Ovary (tissue), 9 donors: ENCODE data around the gene MAP7D3. TPM values are rescaled to one million over a fixed set of nuclear protein-coding genes. Genes with fewer than 3 reads are reported as not detected.

Source experiments
- DNase-seq, 5 donors: peaks; one replicate each; pipeline ENCODE4 v3.0.0-alpha.2; 2019 to 2020
- H3K27ac ChIP-seq, 2 donors: fragments of 200-600 bp; one replicate each; pipeline versions ENCODE4 v1.5.1 to v1.8.0; 2019 to 2022
- H3K27me3 ChIP-seq: fragments of 200-600 bp; one replicate; pipeline ENCODE4 v1.8.0; 2022
- H3K36me3 ChIP-seq: fragments of 200-600 bp; sonication (generic); one replicate; pipeline ENCODE4 v1.5.1; 2019
- H3K4me1 ChIP-seq: one replicate; pipeline ENCODE4 v1.8.1; 2013; ENCODE audit warnings: mild to moderate bottlenecking, moderate library complexity; ENCODE audit not compliant: insufficient read depth
- H3K4me3 ChIP-seq: fragments of 200-600 bp; sonication (generic); one replicate; pipeline ENCODE4 v1.5.1; 2017
- H3K9me3 ChIP-seq, 2 donors: fragments of 200-600 bp in 1 of 2; sonication (generic) in 1 of 2; one replicate each; pipeline versions ENCODE4 v1.5.1 to v1.8.1; 2013 to 2019; ENCODE audit warnings: mild to moderate bottlenecking in 1 of 2, moderate library complexity in 1 of 2
- CTCF ChIP-seq, 3 donors: fragments of 450-650 bp in 2 of 3; fragments of 200-600 bp in 1 of 3; IDR thresholded peaks; one replicate each; pipeline versions ENCODE4 v1.5.1 to v1.8.0; 2016 to 2022; ENCODE audit warnings: antibody characterized with exemption in 3 of 3, mild to moderate bottlenecking in 1 of 3
- EP300 ChIP-seq: sonication (generic); formaldehyde crosslinking; IDR thresholded peaks from one replicate; pipeline ENCODE4 v1.6.1; 2017; ENCODE audit warnings: antibody characterized with exemption
- POLR2A ChIP-seq: fragments of 450-650 bp; IDR thresholded peaks from one replicate; pipeline ENCODE4 v1.6.1; 2017; ENCODE audit warnings: antibody characterized with exemption, mild to moderate bottlenecking, moderate library complexity
- WGBS, 3 donors: extraction: QIAGEN DNeasy Blood & Tissue Kit in 1 of 3; methylation state at CpG; one replicate each; pipeline versions ENCODE4 v1.1.5 to v1.1.7; 2013 to 2017; 5-methylcytosine and 5-hydroxymethylcytosine counted together
- intact Hi-C, 4 donors: fragments of 100-400 bp; cut with DNase I; formaldehyde crosslinking; loops; one replicate each; pipeline versions ENCODE4 v1.11.0 to v1.15.1; 2022 to 2023
- polyA plus RNA-seq, 2 donors: library from polyadenylated mRNA; stranded (reverse); fragments of 200-250 nt in 1 of 2; fragments of 350-450 nt in 1 of 2; fragmentation: Illumina TruSeq in 1 of 2; extraction: RNeasy Lipid Tissue Mini Kit (QIAGEN cat#74804) in 1 of 2; gene quantifications; one replicate each; pipeline ENCODE4 v1.2.3, GENCODE V29; 2013 to 2014
- total RNA-seq, 7 donors: library from RNA; depleted of rRNA in 2 of 7; stranded (reverse); fragments of >200 nt in 2 of 7; fragmentation: NEBNext Ultra II Directional in 3 of 7; extraction: Animal tissue kit (Norgen Biotek cat#: 25700) in 3 of 7; gene quantifications; one replicate each; pipeline versions ENCODE4 v1.1.0 to v1.2.4, GENCODE V29; 2016 to 2023
- donor health status: DM: no; HTN: no; CAD: no; lungs with moderate emphysema.
- donor health status: DM: no; HTN: no; CAD: no.
- donor health status: Bipolar disorder and iron deficiency.
- donor health status: DM: yes; HTN: yes; CAD: no.
- donor health status: DM: no; HTN: no; CAD: no.
- donor health status: DM: yes; HTN: yes; CAD: no.

Gene MAP7D3
- total and polyA plus RNA-seq, 9 donors = 11.6 to 42.3 (median 29.3) TPM

GRCh38 chrX:136196691-136197155 lies 54.5 kb downstream of the MAP7D3 start:
- Histone ChIP-seq H3K9me3 (no peaks in the 10 kb centered on the region), H3K27me3 (no peaks in the 10 kb centered on the region), H3K4me3 (no peak overlapping the region), H3K36me3 (no peaks in the 10 kb centered on the region), H3K27ac (no peak overlapping the region), H3K4me1 (no peaks in the 10 kb centered on the region)
- DNase-seq = no peak
- intact Hi-C loops = no loop called here
- WGBS, 3 donors = 67 to 70% (median 69%) methylated on average over 7 of the region's 7 CpGs
- TF ChIP-seq CTCF (IDR thresholded peaks at IDR 0.05) (no peak), POLR2A (no peak), EP300 (no peak)

- no peak for DNase-seq
- intact Hi-C loops = no loop called here
- TF ChIP-seq EP300 = no peak
- no peak for TF ChIP-seq CTCF (IDR thresholded peaks at IDR 0.05)
- no peak for TF ChIP-seq POLR2A
- H3K27me3 ChIP-seq = no peaks in the 10 kb centered on the region
- H3K36me3 ChIP-seq = no peaks in the 10 kb centered on the region
- no peaks in the 10 kb centered on the region for H3K9me3 ChIP-seq
- H3K4me3 ChIP-seq = no peak overlapping the region
- H3K4me1 ChIP-seq = peaks cover 2% of the 10 kb centered on the region
- no peak overlapping the region for H3K27ac ChIP-seq
- 62 to 75% (median 69%) methylated on average over 4 of the region's 4 CpGs for WGBS, 3 donors
These were observed 56.0 kb downstream of the MAP7D3 start for GRCh38 chrX:136195247-136195646.

GRCh38 chrX:136194536-136194935 lies 56.7 kb downstream of the MAP7D3 start:
- TF ChIP-seq CTCF (IDR thresholded peaks at IDR 0.05) = no peak
- TF ChIP-seq EP300 = no peak
- TF ChIP-seq POLR2A = no peak
- Histone ChIP-seq H3K27ac (no peak overlapping the region), H3K4me1 (peaks cover 2% of the 10 kb centered on the region), H3K4me3 (no peak overlapping the region), H3K36me3 (no peaks in the 10 kb centered on the region), H3K9me3 (no peaks in the 10 kb centered on the region), H3K27me3 (no peaks in the 10 kb centered on the region)
- WGBS, 3 donors = 61 to 80% (median 69%) methylated on average over 2 of the region's 2 CpGs
- DNase-seq = no peak
- intact Hi-C loops = no loop called here

- Histone ChIP-seq H3K36me3 (no peaks in the 10 kb centered on the region), H3K27ac (no peak overlapping the region), H3K9me3 (no peaks in the 10 kb centered on the region), H3K4me1 (peaks cover 2% of the 10 kb centered on the region), H3K27me3 (no peaks in the 10 kb centered on the region), H3K4me3 (no peak overlapping the region)
- DNase-seq = no peak
- TF ChIP-seq EP300 (no peak), POLR2A (no peak), CTCF (IDR thresholded peaks at IDR 0.05) (no peak)
- intact Hi-C loops = no loop called here
- WGBS, 3 donors = 49 to 63% (median 60%) methylated on average over 4 of the region's 4 CpGs
These were observed 57.4 kb downstream of the MAP7D3 start for GRCh38 chrX:136193771-136194170.
